B cell (primary cell): Measurements from ENCODE around the gene FUCA1.

Experiments
- CTCF ChIP-seq: fragments of 200-600 bp; IDR thresholded peaks from one replicate; pipeline ENCODE4 v1.8.0; 2022; ENCODE audit warnings: antibody characterized with exemption, mild to moderate bottlenecking
- EZH2 ChIP-seq: IDR thresholded peaks from 2 replicates; pipeline ENCODE4 v1.6.1; 2012; ENCODE audit warnings: borderline replicate concordance, low read depth, mild to moderate bottlenecking, moderate library complexity, low read length; ENCODE audit not compliant: insufficient read depth, poor library complexity, severe bottlenecking

DNA sequence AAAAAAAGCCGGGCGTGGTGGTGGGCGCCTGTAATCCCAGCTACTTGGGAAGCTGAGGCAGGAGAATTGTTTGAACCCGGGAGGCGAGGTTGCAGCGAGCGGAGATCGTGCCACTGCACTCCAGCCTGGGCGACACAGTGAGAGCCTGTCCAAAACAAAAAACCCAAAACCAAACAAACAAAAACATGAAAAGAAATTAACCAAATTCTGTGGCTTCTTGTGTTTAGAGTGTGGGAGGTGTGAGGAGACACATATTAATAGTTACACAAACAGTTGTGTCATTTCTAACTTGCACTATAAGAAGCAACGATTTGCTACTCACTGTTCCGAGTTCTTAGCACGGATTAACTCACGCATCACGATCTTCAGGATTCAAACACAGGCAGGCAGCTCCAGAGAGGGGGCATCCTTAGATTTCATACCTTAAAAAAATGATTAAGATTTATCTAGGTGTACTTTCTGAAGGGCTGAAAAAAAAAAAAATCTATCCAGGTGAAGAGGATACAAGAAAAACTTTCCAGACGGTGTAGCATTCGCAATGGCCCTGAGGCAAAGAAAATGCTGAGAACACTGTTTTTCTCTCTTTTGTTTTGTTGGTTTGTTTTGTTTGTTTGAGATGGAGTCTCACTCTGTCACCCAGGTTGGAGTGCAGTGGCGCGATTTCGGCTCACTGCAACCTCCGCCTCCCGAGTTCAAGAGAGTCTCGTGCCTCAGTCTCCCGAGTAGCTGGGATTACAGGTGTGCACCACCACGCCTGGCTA, 42.1 kb downstream of the FUCA1 start:
- TF ChIP-seq CTCF (no peak), EZH2 (no peak)
